Cardiac muscle cell (in vitro differentiated cells and primary cell): ENCODE data around the gene PLD1. TPM values are rescaled to one million over a fixed set of nuclear protein-coding genes. Genes with fewer than 3 reads are reported as not detected.

Source experiments
- DNase-seq, 2 donors: peaks; one replicate each; pipeline versions ENCODE4 v3.0.0 to v3.0.0-alpha.2; 2010 to 2017; ENCODE audit warnings: low read depth in 1 of 2, low spot score in 1 of 2
- H3K27ac ChIP-seq: fragments of 200-600 bp; sonication (generic); 2 replicates; pipeline ENCODE4 v1.5.1; 2016
- H3K27me3 ChIP-seq: fragments of 200-600 bp; sonication (generic); 2 replicates; pipeline ENCODE4 v1.6.0; 2016; ENCODE audit warnings: control low read depth
- H3K36me3 ChIP-seq: fragments of 200-600 bp; sonication (generic); 2 replicates; pipeline ENCODE4 v1.5.1; 2016; ENCODE audit warnings: control low read depth
- H3K4me1 ChIP-seq: fragments of 200-600 bp; sonication (generic); 2 replicates; pipeline ENCODE4 v1.8.1; 2017; ENCODE audit warnings: low read depth, mild to moderate bottlenecking, mixed run types
- H3K4me3 ChIP-seq: fragments of 200-600 bp; sonication (generic); 2 replicates; pipeline ENCODE4 v1.5.1; 2016; ENCODE audit warnings: mild to moderate bottlenecking
- H3K9me3 ChIP-seq: fragments of 200-600 bp; sonication (generic); 2 replicates; pipeline ENCODE4 v1.5.1; 2017; ENCODE audit warnings: low read depth, mild to moderate bottlenecking, control low read depth
- CTCF ChIP-seq: IDR thresholded peaks from 2 replicates; pipeline ENCODE4 v1.5.1; 2012; ENCODE audit warnings: low read depth, mild to moderate bottlenecking, low read length
- polyA plus RNA-seq: library from polyadenylated mRNA; unstranded; fragments of >200 nt; fragmentation: Nextera tagmentation; extraction: Ambion mirVana; gene quantifications from 2 replicates; pipeline ENCODE4 v1.2.1, GENCODE V29; 2016
- total RNA-seq: library from RNA; depleted of rRNA; stranded (reverse); fragments of >200 nt; gene quantifications from 2 replicates; pipeline ENCODE4 v1.2.3, GENCODE V29; 2016

Gene PLD1
- total and polyA plus RNA-seq, 2 experiments from 2014 or later = 18.3 to 35.1 TPM

GRCh38 chr3:171652932-171653331, 157.4 kb downstream of the PLD1 start:
- Histone ChIP-seq H3K27me3 (no peaks in the 10 kb centered on the region), H3K9me3 (no peaks in the 10 kb centered on the region), H3K4me3 (no peak overlapping the region), H3K27ac (no peak overlapping the region), H3K36me3 (peaks cover 2% of the 10 kb centered on the region), H3K4me1 (peaks cover 8% of the 10 kb centered on the region)
- DNase-seq = no peak
- no peak for TF ChIP-seq CTCF

GRCh38 chr3:171649911-171650592, 160.2 kb downstream of the PLD1 start:
- Histone ChIP-seq H3K4me1 (peaks cover 19% of the 10 kb centered on the region), H3K27ac (peak overlapping the region; percentile 90), H3K36me3 (no peaks in the 10 kb centered on the region), H3K9me3 (no peaks in the 10 kb centered on the region), H3K27me3 (no peaks in the 10 kb centered on the region), H3K4me3 (no peak overlapping the region)
- no peak for TF ChIP-seq CTCF
- peak in 1 of 2 donors; percentile 56 for DNase-seq

GRCh38 chr3:171649267-171649666, 161.0 kb downstream of the PLD1 start:
- Histone ChIP-seq H3K36me3 (no peaks in the 10 kb centered on the region), H3K9me3 (no peaks in the 10 kb centered on the region), H3K27ac (peak overlapping the region; percentile 90), H3K4me3 (no peak overlapping the region), H3K4me1 (peaks cover 24% of the 10 kb centered on the region), H3K27me3 (no peaks in the 10 kb centered on the region)
- no peak for TF ChIP-seq CTCF
- DNase-seq = no peak

GRCh38 chr3:171648069-171648468, 162.2 kb downstream of the PLD1 start:
- Histone ChIP-seq H3K27me3 (no peaks in the 10 kb centered on the region), H3K36me3 (no peaks in the 10 kb centered on the region), H3K9me3 (no peaks in the 10 kb centered on the region), H3K4me3 (no peak overlapping the region), H3K27ac (no peak overlapping the region), H3K4me1 (peaks cover 36% of the 10 kb centered on the region)
- no peak for DNase-seq
- no peak for TF ChIP-seq CTCF

GRCh38 chr3:171646357-171647133, 163.7 kb downstream of the PLD1 start:
- no peaks in the 10 kb centered on the region for H3K27me3 ChIP-seq
- TF ChIP-seq CTCF = peak; percentile 62
- H3K27ac ChIP-seq = peak overlapping the region; percentile 79
- H3K36me3 ChIP-seq = no peaks in the 10 kb centered on the region
- peaks cover 44% of the 10 kb centered on the region for H3K4me1 ChIP-seq
- peak; percentile 48 to 82 for DNase-seq
- H3K9me3 ChIP-seq = no peaks in the 10 kb centered on the region
- no peak overlapping the region for H3K4me3 ChIP-seq
